LNCAP (cell line): ENCODE results near the gene SPATA24.

ENCODE experiments used
- TF ChIP-seq, protein P1 (sequence below): fragments of 450-650 bp; IDR thresholded peaks from 2 replicates; pipeline ENCODE4 v1.5.1; 2017; ENCODE audit warnings: mild to moderate bottlenecking

SPATA24 gene

DNA sequence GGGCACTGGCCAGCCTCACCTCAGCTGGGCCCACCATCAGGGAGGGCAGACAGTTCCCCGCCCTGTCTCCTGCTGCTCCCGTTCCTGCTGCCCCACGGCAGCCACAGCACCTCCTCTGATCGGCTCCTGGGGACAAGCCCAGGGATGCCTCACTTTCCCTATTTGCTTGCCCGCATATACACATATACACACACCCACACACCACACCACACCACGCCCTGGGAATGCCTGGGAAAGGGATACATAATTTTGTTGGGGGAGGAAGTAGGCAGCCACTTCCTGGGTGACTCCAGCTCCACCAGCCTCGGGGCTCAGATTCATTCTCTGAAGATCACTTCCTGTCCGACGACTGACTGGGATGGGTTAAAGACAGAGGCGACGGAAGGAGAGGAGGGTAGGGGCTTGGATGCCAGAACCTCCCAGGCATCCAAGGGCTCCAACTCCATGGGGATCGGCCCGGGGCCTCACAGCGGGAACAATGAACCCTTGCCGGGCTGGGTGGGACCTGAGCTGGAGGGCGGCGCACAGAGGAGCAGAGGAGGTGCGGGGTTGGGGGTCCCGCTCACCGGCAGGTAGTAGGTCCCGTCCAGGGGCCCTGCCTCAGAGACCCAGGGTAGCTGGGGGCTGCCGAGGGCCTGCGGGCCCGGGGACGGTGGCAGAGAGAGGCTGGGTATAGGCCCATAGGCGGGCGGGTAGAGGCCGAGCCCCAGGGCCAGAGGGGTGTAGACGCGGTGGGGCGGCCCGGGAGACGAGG, 12.1 kb downstream of the SPATA24 start:
- TF ChIP-seq, protein P1, sequence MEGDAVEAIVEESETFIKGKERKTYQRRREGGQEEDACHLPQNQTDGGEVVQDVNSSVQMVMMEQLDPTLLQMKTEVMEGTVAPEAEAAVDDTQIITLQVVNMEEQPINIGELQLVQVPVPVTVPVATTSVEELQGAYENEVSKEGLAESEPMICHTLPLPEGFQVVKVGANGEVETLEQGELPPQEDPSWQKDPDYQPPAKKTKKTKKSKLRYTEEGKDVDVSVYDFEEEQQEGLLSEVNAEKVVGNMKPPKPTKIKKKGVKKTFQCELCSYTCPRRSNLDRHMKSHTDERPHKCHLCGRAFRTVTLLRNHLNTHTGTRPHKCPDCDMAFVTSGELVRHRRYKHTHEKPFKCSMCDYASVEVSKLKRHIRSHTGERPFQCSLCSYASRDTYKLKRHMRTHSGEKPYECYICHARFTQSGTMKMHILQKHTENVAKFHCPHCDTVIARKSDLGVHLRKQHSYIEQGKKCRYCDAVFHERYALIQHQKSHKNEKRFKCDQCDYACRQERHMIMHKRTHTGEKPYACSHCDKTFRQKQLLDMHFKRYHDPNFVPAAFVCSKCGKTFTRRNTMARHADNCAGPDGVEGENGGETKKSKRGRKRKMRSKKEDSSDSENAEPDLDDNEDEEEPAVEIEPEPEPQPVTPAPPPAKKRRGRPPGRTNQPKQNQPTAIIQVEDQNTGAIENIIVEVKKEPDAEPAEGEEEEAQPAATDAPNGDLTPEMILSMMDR: no peak

DNA sequence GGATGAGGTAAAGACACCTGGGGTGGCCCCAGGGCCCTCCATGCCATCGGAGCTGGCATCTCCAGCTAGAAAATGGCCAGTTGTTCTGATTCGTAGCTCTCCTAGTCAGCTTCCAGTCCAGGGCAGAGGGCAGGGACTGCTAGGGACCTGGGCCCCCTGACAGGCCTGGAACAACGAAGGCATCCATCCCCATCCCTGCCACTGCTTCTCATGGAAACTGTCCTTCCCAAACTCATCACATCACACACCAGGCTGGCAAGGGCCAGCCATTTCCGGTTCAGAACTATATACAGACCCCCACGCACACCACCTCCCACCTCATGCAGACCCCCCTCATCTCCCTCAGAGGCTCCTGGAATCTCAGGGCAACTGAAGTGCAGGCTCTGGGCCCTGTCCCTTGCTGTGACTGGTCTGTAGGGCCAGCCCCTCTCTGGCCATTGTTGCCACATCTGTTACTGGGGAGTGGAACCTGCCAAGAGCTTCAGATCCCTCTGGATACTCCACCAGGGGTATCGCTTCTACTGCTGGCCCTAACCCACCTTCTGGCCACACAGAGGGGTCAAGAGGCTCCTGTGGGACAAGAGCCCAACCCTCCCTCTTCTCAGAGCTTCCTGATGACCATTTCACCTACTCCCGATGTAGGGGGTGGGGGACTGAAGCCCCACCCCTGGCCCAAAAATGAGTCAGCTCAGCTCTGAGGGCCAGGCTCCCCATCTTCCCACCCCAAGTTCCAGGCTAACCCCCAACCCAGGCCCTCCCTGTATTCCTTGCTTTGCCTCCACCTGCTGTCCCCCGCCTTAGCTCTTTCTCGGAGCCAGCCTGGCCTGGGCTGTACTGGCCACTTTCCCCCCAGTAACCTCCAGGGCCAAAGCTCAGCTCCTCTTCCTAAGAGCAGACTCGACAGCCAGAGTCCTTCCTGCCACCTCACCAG, 13.0 kb downstream of the SPATA24 start:
- TF ChIP-seq, protein P1: no peak

DNA sequence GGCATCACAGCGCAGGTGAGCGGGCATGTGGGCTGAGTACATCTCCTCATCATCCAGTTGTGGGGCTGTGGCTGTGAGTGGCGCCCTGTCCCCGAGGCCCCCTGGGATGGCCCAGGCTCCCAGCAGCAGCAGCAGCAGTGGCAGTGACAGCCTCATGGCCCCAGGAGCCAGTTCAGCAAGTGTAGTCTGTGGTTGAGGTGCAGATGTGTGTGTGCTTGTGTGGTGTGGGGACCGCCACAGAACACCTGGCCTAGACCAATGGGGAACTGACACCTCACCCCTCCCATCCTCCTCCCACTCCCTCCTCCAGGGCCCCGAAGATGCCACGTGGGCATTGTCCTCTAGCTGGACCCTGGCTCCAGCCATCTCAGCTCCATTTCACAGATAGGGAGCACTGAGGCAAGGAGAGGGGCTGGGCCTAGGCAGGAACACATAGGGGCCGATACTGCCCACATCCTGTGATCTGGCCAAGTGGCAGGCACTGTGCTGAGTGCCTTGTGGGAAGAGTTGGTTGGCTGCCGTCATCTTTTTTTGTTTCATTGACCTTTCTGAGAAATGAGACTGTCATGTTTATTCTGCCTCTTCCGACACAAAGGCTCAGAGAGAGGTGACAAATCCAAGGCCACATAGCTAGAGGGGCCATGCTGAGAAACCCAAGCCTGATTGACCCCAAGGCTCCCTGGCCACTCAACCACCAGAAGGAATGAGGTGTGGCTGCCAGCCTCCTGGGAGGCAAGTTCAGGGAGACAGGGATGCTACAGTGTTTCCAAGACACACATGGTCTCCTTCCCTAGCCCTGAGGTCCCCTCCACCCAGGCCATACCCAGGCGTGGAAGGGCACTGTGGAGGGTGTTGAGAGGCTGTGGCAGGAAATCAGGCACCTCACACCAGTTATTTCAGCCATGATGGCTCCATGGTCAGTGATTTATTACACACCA, 13.9 kb downstream of the SPATA24 start, which contains the start of gene MZB1:
Gene MZB1 (minus strand): TSS at position 213 of the 938 bp plus-strand sequence. CDS start 57 bp downstream, at position 156.
- TF ChIP-seq, protein P1: no peak

DNA sequence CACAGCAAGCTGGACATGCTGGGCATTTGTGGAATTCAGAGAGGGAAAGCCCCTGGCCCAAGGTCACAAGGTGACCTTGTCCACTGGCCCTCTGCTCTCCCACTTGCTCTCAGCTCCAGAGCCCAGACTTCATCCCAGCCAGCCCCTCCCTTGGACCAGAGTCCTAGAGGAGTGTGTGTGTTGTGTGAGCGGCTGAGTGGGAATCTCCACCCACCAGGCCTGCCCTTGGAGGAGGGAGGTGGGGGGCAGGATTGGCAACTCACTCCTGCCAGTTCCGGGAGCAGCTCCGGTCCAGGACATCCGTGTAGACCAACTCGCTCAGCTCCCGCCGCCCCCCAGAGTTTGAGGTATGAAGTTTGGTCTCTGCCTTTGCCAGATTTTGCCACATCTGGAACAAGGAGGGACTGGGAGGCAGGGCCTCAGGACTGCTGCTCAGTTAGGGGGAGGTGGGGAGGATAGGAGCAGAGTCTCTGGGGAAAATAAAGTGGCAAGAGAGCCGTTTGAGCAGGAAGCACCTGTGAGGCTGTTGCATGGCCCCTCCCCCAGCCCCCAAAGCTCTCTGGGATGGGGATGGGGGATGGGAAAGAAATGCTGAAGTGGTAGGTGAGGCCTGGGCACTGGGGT, 15.6 kb downstream of the SPATA24 start:
- TF ChIP-seq, protein P1: no peak

DNA sequence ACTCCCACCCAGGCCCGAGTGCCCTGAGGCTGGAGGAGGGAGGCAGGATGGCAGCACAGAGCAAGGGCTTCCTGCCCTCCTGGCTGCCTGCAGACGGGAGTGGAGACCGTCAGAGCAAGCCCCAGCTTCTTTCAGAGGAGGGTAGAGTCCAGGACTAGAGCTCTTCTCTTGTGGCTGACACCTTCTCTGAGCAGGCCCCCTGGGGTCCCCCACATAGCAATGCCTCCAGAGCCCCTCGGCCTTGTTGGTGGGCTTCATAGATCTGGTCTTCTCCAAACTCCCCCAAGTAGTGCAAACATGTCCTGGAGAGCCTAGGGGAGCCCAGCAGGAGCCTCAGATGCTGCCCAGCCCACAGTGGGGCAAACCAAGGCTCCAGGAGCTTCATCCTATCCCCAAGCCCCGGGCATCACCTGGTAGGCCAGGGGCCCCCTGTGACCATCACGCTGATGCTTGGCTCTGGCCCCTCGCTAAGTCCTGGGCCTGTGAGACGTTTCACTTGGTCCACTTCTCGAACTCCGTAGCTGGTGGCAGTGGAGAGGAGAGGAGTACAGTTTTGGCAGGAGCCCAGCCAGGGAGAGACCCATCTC, 16.2 kb downstream of the SPATA24 start:
- TF ChIP-seq, protein P1: no peak

DNA sequence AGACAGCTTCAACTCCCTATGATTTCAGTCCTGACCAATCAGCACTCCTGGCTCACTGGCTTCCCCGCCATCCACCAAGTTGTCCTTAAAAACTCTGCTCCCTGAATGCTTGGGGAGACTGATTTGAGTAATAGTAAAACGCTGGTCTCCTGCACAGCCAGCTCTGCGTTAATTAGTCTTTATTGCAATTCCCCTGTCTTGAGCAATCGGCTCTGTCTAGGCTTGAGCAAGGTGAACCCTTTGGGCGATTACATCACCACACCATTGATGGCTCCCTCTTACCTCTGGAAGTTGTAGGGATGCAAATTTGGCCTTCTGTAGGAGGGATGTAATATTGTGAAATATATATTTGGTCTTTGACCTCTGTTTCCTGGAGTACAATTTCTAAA, 17.8 kb downstream of the SPATA24 start:
- TF ChIP-seq, protein P1: no peak
